ENCODE data around the gene RAD23A.

RAD23A gene

GRCh38 chr19:12992729-12993128, 47.1 kb downstream of the RAD23A start:
- H3K36me3 ChIP-seq (ENCODE audit: insufficient read depth, low read depth, low read length) = no peaks in the 10 kb centered on the region
- no peaks in the 10 kb centered on the region for H3K9me3 ChIP-seq (ENCODE audit: insufficient read depth, low read depth, low read length)
- peaks cover 91% of the 10 kb centered on the region for H3K27me3 ChIP-seq (ENCODE audit: insufficient read depth, low read length)

GRCh38 chr19:12993562-12993961, 47.9 kb downstream of the RAD23A start:
- Histone ChIP-seq H3K36me3 (ENCODE audit: insufficient read depth, low read depth, low read length) (no peaks in the 10 kb centered on the region), H3K27ac (ENCODE audit: low read length) (no peak overlapping the region), H3K4me1 (ENCODE audit: insufficient read depth, low read length) (no peaks in the 10 kb centered on the region), H3K9me3 (ENCODE audit: insufficient read depth, low read depth, low read length) (no peaks in the 10 kb centered on the region), H3K9ac (ENCODE audit: low read depth, low read length) (no peak overlapping the region), H3K27me3 (ENCODE audit: insufficient read depth, low read length) (peaks cover 91% of the 10 kb centered on the region), H3K4me3 (ENCODE audit: low read length) (no peak overlapping the region)

More at GRCh38 chr19:12992729-12993128, 47.1 kb downstream of the RAD23A start:
- no peak overlapping the region for H3K27ac ChIP-seq (ENCODE audit: low read length)
- no peak overlapping the region for H3K9ac ChIP-seq (ENCODE audit: low read depth, low read length)
- H3K4me3 ChIP-seq (ENCODE audit: low read length) = no peak overlapping the region
- no peaks in the 10 kb centered on the region for H3K4me1 ChIP-seq (ENCODE audit: insufficient read depth, low read length)

GRCh38 chr19:12994701-12995595, 49.3 kb downstream of the RAD23A start, which contains the start of gene NFIX:
Gene NFIX (plus strand): TSS chr19:12995475. CDS start chr19:12995838, 363 bp downstream.
- no peaks in the 10 kb centered on the region for H3K4me1 ChIP-seq (ENCODE audit: insufficient read depth, low read length)
- H3K4me3 ChIP-seq (ENCODE audit: low read length) = no peak within 1 kb of the TSS
- no peaks in the 10 kb centered on the region for H3K9me3 ChIP-seq (ENCODE audit: insufficient read depth, low read depth, low read length)
- no peak within 1 kb of the TSS for H3K27ac ChIP-seq (ENCODE audit: low read length)
- no peaks in the 10 kb centered on the region for H3K36me3 ChIP-seq (ENCODE audit: insufficient read depth, low read depth, low read length)
- peaks cover 94% of the 10 kb centered on the region for H3K27me3 ChIP-seq (ENCODE audit: insufficient read depth, low read length)
- H3K9ac ChIP-seq (ENCODE audit: low read depth, low read length) = no peak within 1 kb of the TSS

- Histone ChIP-seq H3K4me1 (ENCODE audit: insufficient read depth, low read length) (no peaks in the 10 kb centered on the region), H3K27me3 (ENCODE audit: insufficient read depth, low read length) (peaks cover 95% of the 10 kb centered on the region), H3K9ac (ENCODE audit: low read depth, low read length) (no peak overlapping the region), H3K36me3 (ENCODE audit: insufficient read depth, low read depth, low read length) (no peaks in the 10 kb centered on the region), H3K9me3 (ENCODE audit: insufficient read depth, low read depth, low read length) (no peaks in the 10 kb centered on the region), H3K4me3 (ENCODE audit: low read length) (no peak overlapping the region), H3K27ac (ENCODE audit: low read length) (no peak overlapping the region)
Measured at GRCh38 chr19:12995596-12996405, 50.1 kb downstream of the RAD23A start.

GRCh38 chr19:12996406-12997094, 50.9 kb downstream of the RAD23A start:
- Histone ChIP-seq H3K4me3 (ENCODE audit: low read length) (no peak overlapping the region), H3K9ac (ENCODE audit: low read depth, low read length) (no peak overlapping the region), H3K36me3 (ENCODE audit: insufficient read depth, low read depth, low read length) (no peaks in the 10 kb centered on the region), H3K9me3 (ENCODE audit: insufficient read depth, low read depth, low read length) (no peaks in the 10 kb centered on the region), H3K27me3 (ENCODE audit: insufficient read depth, low read length) (peaks cover 95% of the 10 kb centered on the region), H3K4me1 (ENCODE audit: insufficient read depth, low read length) (no peaks in the 10 kb centered on the region), H3K27ac (ENCODE audit: low read length) (no peak overlapping the region)

GRCh38 chr19:12997179-12997966, 51.7 kb downstream of the RAD23A start:
- H3K27me3 ChIP-seq (ENCODE audit: insufficient read depth, low read length) = peaks cover 95% of the 10 kb centered on the region
- no peak overlapping the region for H3K4me3 ChIP-seq (ENCODE audit: low read length)
- no peak overlapping the region for H3K27ac ChIP-seq (ENCODE audit: low read length)
- no peak overlapping the region for H3K9ac ChIP-seq (ENCODE audit: low read depth, low read length)
- no peaks in the 10 kb centered on the region for H3K4me1 ChIP-seq (ENCODE audit: insufficient read depth, low read length)
- H3K9me3 ChIP-seq (ENCODE audit: insufficient read depth, low read depth, low read length) = no peaks in the 10 kb centered on the region
- no peaks in the 10 kb centered on the region for H3K36me3 ChIP-seq (ENCODE audit: insufficient read depth, low read depth, low read length)

GRCh38 chr19:12997967-12998940, 52.6 kb downstream of the RAD23A start:
- Histone ChIP-seq H3K4me1 (ENCODE audit: insufficient read depth, low read length) (no peaks in the 10 kb centered on the region), H3K4me3 (ENCODE audit: low read length) (no peak overlapping the region), H3K36me3 (ENCODE audit: insufficient read depth, low read depth, low read length) (no peaks in the 10 kb centered on the region), H3K9me3 (ENCODE audit: insufficient read depth, low read depth, low read length) (no peaks in the 10 kb centered on the region), H3K27me3 (ENCODE audit: insufficient read depth, low read length) (peaks cover 95% of the 10 kb centered on the region), H3K27ac (ENCODE audit: low read length) (no peak overlapping the region), H3K9ac (ENCODE audit: low read depth, low read length) (no peak overlapping the region)

GRCh38 chr19:13001166-13001501, 55.5 kb downstream of the RAD23A start:
- no peaks in the 10 kb centered on the region for H3K9me3 ChIP-seq (ENCODE audit: insufficient read depth, low read depth, low read length)
- no peak overlapping the region for H3K9ac ChIP-seq (ENCODE audit: low read depth, low read length)
- H3K4me3 ChIP-seq (ENCODE audit: low read length) = no peak overlapping the region
- H3K4me1 ChIP-seq (ENCODE audit: insufficient read depth, low read length) = no peaks in the 10 kb centered on the region
- H3K27ac ChIP-seq (ENCODE audit: low read length) = no peak overlapping the region
- H3K27me3 ChIP-seq (ENCODE audit: insufficient read depth, low read length) = peaks cover 100% of the 10 kb centered on the region
- no peaks in the 10 kb centered on the region for H3K36me3 ChIP-seq (ENCODE audit: insufficient read depth, low read depth, low read length)

GRCh38 chr19:13001502-13002165, 56.0 kb downstream of the RAD23A start:
- no peaks in the 10 kb centered on the region for H3K4me1 ChIP-seq (ENCODE audit: insufficient read depth, low read length)
- no peak overlapping the region for H3K4me3 ChIP-seq (ENCODE audit: low read length)
- peaks cover 100% of the 10 kb centered on the region for H3K27me3 ChIP-seq (ENCODE audit: insufficient read depth, low read length)
- no peaks in the 10 kb centered on the region for H3K9me3 ChIP-seq (ENCODE audit: insufficient read depth, low read depth, low read length)
- no peaks in the 10 kb centered on the region for H3K36me3 ChIP-seq (ENCODE audit: insufficient read depth, low read depth, low read length)
- H3K9ac ChIP-seq (ENCODE audit: low read depth, low read length) = no peak overlapping the region
- H3K27ac ChIP-seq (ENCODE audit: low read length) = no peak overlapping the region
